Fibroblast of lung (primary cell): ENCODE results near the gene SP140L.

Source experiments
- CTCF ChIP-seq, 2 donors: IDR thresholded peaks in 1 of 2; conservative IDR thresholded peaks in 1 of 2; 1 replicate in 1 of 2; 2 replicates in 1 of 2; pipeline ENCODE4 v1.5.1; 2011 to 2012; ENCODE audit warnings: low read length in 2 of 2, control low read depth in 1 of 2, inconsistent platforms in 1 of 2, low read depth in 1 of 2, mild to moderate bottlenecking in 1 of 2
- EZH2 ChIP-seq: IDR thresholded peaks from 2 replicates; pipeline ENCODE4 v1.5.1; 2012; ENCODE audit warnings: low read length, control low read depth, mild to moderate bottlenecking; ENCODE audit errors: missing control alignments

- TF ChIP-seq EZH2, result no peak
- no peak for TF ChIP-seq CTCF (conservative IDR thresholded peaks at IDR 0.05 in 1 of 2, IDR thresholded peaks at IDR 0.05 in 1 of 2; ENCODE audit: low read depth in 1 of 2, low read length in 2 of 2)
Observed at GRCh38 chr2:230328155-230328458, 1.1 kb downstream of the SP140L start.
